Camera-type eye (tissue), 1 donor: ENCODE results near the gene ME3. TPM values are rescaled to one million over a fixed set of nuclear protein-coding genes. Genes with fewer than 3 reads are reported as not detected.

Experiments
- total RNA-seq: library from RNA; depleted of rRNA; stranded (reverse); fragments of >200 nt; gene quantifications from one replicate; pipeline ENCODE4 v1.2.3, GENCODE V29; 2014

ME3 gene
- 90.2 TPM for total RNA-seq

GRCh38 chr11:86672007-86672621 lies at the start of gene ME3:
ME3 (minus strand) TSS chr11:86672616.

Other genes with a start within 250 kb of the ME3 start
- gene PRSS23, start 127.9 kb upstream of the ME3 start, total RNA-seq = 51.3 TPM